Spinal cord (tissue), 10 donors: ENCODE data around the gene USP47. TPM values are rescaled to one million over a fixed set of nuclear protein-coding genes. Genes with fewer than 3 reads are reported as not detected.
A peak's percentile ranks its signal among the peaks of the same experiment; 100 is the strongest.

Source experiments
- DNase-seq, 6 donors: peaks; one replicate each; pipeline versions ENCODE4 v3.0.0 to v3.0.0-alpha.2; 2013 to 2015; ENCODE audit warnings: low spot score in 6 of 6, low read depth in 4 of 6
- H3K27ac ChIP-seq: one replicate; pipeline ENCODE4 v1.5.1; 2013; ENCODE audit warnings: low read depth, low read length, control low read depth
- H3K27me3 ChIP-seq: one replicate; pipeline ENCODE4 v1.6.1; 2013; ENCODE audit warnings: low read length; ENCODE audit not compliant: control insufficient read depth, insufficient read depth
- H3K36me3 ChIP-seq: one replicate; pipeline ENCODE4 v1.6.1; 2013; ENCODE audit warnings: low read length; ENCODE audit not compliant: control insufficient read depth, insufficient read depth
- H3K4me1 ChIP-seq: one replicate; pipeline ENCODE4 v1.6.1; 2013; ENCODE audit warnings: low read length; ENCODE audit not compliant: control insufficient read depth, insufficient read depth
- H3K4me3 ChIP-seq: one replicate; pipeline ENCODE4 v1.5.1; 2013; ENCODE audit warnings: low read depth, low read length, control low read depth
- H3K9me3 ChIP-seq: one replicate; pipeline ENCODE4 v1.6.1; 2013; ENCODE audit warnings: low read length; ENCODE audit not compliant: control insufficient read depth, insufficient read depth
- WGBS: methylation state at CpG from one replicate; pipeline ENCODE4 v1.1.5; 2013; ENCODE audit warnings: missing lambda C conversion rate; ENCODE audit not compliant: insufficient coverage; 5-methylcytosine and 5-hydroxymethylcytosine counted together
- polyA plus RNA-seq, 2 donors: library from polyadenylated mRNA; unstranded; fragments of 120-200 nt; gene quantifications; one replicate each; pipeline ENCODE4 v1.2.1, GENCODE V29; 2013; ENCODE audit not compliant: insufficient read length in 2 of 2
- total RNA-seq, 2 donors: library from RNA; depleted of rRNA in 1 of 2; stranded (reverse); fragments of 120-200 nt in 1 of 2; fragments of >200 nt in 1 of 2; gene quantifications; one replicate each; pipeline versions ENCODE4 v1.2.3 to v1.2.4, GENCODE V29; 2013 to 2014
- donor health status: healthy.

USP47 gene
- total and polyA plus RNA-seq, 4 donors, result 74.2 to 119 (median 90.2) TPM

DNA sequence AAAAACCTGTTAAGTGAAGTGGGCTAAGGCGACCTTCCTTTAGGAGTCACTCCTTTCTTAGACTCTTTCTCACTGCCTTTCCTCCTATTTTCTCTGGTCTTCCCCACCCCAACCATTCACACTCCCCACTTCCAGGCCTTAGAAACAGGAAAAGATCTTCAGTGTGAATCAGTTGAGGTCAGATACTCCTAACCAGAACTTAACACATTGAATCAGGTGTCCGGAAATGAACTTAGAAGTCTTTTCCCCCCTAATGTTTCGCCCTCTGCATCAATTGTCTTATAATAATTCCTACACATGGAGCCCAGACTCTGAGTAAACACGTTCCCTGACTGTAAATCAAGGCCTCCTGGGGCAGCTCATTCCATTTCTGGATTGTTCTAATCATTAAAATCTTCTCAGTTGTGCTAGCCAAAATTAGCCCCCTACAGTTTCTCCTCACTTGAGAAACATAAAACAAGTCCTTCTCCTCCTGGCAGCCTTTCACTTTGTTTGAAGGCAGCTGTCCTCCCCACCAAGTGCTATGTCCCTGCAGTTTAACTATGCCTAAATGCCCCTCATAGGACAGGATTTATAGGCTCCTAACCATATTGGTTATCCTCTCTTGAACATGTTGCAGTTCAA, 32.7 kb upstream of the USP47 start:
- no peaks in the 10 kb centered on the region for H3K27me3 ChIP-seq
- H3K9me3 ChIP-seq, result no peaks in the 10 kb centered on the region
- peak in 3 of 6 donors; percentile 22 to 87 (median 38) for DNase-seq
- no peak overlapping the region for H3K4me3 ChIP-seq
- 60% methylated on average over 4 of the region's 4 CpGs for WGBS
- no peaks in the 10 kb centered on the region for H3K4me1 ChIP-seq
- no peak overlapping the region for H3K27ac ChIP-seq
- no peaks in the 10 kb centered on the region for H3K36me3 ChIP-seq

DNA sequence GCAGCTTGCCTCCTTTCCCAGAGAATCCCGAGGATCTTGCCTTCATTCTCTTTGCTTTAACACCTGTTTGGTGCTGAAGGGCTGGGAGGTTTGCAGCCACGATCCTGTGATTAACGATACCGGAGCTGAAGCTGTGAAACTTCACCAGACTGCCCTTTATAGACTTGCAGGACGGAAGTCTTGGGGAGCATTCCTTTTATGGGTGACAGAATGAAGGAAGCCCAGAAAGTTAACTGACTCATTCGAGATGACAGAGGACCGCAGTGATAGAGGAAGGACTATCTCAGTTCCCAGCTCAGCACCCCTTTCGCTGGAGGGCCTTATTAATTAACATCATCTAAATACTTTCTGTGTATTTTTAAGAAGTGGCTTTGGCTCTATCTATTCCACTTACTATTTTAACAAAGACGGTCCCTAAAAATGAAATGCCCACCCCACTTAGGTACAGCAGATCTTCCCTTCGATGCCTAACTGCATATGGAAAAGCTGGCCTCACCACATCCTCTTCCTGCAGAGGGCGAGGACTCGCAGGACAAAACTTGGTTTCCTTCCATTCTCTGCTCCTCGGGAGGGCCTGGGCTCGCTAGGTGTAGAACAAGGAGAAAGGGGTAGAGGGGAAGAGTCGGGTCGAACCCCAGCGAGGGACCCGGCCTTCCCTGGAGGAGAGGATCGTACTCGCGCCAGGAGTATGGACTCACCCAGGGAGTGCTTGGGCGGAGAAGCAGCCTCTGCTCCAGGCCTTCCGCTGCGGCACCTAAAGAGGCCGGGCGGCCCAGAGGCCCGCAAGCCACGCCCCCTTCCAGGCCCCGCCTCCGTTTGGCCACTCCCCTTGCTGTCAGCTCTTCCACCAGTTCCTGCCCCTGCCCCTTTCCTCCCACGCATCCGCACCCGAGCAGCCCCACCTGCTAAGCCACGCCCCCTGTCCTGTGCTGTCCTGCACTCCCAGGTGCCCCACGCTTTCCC, 30.7 kb upstream of the USP47 start:
- Histone ChIP-seq H3K4me1 (no peaks in the 10 kb centered on the region), H3K9me3 (no peaks in the 10 kb centered on the region), H3K27me3 (no peaks in the 10 kb centered on the region), H3K36me3 (no peaks in the 10 kb centered on the region), H3K27ac (no peak overlapping the region), H3K4me3 (no peak overlapping the region)
- DNase-seq, result no peak
- whole genome bisulfite sequencing, result 95% methylated on average over 27 of the region's 35 CpGs

DNA sequence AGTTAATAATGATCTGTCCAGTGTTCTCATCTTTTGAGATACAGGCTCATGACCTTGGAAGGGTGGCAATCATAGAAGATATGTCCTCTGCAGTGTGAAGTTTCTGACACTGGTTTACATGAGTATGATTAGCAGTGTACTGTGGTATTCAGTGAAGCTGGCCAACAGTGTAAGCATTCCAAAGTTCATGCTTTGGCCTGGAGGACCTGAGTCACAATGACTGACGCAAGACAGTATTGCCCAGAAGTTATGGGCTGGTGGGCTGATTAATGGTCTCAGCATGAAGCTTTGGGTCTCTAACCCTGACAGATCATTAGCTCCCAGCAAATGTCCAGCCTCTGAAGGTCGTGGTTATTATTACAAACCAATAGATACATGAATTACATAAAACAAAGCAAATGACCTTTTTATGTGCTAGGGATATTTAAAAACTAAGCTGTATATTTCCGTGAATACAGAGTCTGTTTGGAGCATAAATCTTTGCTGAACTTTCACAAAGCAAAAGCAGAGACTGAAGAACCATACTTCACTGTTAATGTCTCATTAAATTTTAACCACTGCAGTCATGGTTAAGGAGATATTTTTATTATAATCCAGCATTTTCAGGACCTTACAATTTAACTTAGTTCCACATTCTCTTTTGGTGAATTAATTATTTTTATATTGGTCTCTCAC, 28.3 kb upstream of the USP47 start:
- Histone ChIP-seq H3K9me3 (no peaks in the 10 kb centered on the region), H3K4me3 (no peak overlapping the region), H3K4me1 (no peaks in the 10 kb centered on the region), H3K36me3 (no peaks in the 10 kb centered on the region), H3K27me3 (no peaks in the 10 kb centered on the region), H3K27ac (no peak overlapping the region)
- no peak for DNase-seq
- 86% methylated on average over 1 of the region's 3 CpGs for WGBS

DNA sequence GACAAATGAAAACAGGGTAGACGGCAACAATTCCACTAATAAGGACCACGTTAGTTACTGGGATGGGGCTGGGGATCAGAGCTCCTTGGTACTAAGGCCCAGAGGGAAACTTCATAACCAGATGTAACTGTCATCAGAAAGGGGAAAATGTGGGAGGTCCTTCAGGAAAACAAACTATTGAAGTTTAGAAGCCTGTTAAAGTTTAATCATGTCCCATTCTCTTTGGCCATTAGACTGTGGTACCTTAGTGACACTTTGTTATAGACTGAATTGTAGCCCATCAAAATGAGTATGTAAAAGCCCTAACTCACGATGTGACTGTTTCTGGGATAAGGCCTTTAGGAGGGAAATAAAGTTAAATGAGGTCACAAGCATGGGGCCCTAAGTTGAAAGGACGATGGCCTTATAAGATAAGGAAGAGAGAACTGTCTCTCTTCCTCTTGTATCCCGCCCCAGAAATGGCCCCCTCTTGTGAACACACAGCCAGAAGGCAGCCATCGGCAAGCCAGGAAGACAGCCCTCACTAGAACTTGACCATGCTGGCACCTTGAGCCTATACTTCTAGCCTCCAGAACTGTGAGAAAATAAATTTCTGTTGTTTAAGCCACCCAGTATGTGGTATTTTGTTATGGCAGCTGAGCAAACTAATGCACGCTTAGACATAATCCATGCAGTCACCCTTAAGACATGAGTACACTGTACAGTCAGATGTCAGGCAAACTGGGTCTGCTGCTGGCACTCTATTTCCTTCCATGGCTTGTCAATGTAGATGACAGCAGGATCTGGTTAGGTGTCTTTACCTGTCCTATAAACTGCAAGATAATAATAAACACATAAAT, 26.9 kb upstream of the USP47 start:
- DNase-seq, result no peak
- Histone ChIP-seq H3K27ac (no peak overlapping the region), H3K9me3 (no peaks in the 10 kb centered on the region), H3K4me3 (no peak overlapping the region), H3K27me3 (no peaks in the 10 kb centered on the region), H3K4me1 (no peaks in the 10 kb centered on the region), H3K36me3 (no peaks in the 10 kb centered on the region)
- WGBS, result 90% methylated on average over 5 of the region's 7 CpGs

DNA sequence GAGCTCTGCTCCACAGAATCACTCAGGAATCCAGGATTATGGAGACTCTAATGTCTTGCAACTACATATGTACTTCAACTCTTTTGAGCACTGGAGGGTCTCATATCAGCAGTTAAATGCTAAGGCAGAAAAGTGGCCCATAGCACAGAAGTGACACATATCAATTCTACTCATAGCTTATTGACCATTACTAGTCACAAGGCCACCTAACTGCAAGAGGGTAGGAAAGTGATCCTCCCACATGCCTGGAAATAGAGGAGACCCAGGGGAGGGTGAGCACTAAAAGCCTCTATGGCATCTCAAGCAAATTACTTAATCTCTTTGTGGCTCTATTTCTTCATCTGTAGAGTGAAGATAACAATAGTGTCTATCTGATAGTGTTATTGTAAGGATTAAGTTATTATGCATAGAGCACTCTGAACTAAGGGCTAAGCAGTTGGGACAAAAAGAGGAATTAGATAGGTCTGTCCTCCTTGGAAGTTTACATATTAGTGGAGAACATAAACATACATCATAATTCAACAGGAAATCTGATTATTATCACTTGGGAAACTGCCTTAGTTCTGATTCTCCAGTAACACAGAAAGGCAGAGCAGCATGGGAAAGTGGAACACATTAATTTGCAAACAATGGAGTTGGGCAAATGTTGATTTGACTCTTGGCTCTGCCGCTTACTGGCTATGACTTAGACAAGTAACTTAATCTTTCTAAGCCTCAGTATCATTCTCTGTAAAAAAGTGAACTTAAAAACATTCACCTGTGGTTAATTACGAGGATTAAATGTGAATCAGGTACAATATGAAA, 25.1 kb upstream of the USP47 start:
- Histone ChIP-seq H3K4me1 (no peaks in the 10 kb centered on the region), H3K27ac (no peak overlapping the region), H3K36me3 (no peaks in the 10 kb centered on the region), H3K4me3 (no peak overlapping the region), H3K9me3 (no peaks in the 10 kb centered on the region), H3K27me3 (no peaks in the 10 kb centered on the region)
- no peak for DNase-seq
- no CpG with 5 or more reads among the region's 2 CpGs for WGBS

DNA sequence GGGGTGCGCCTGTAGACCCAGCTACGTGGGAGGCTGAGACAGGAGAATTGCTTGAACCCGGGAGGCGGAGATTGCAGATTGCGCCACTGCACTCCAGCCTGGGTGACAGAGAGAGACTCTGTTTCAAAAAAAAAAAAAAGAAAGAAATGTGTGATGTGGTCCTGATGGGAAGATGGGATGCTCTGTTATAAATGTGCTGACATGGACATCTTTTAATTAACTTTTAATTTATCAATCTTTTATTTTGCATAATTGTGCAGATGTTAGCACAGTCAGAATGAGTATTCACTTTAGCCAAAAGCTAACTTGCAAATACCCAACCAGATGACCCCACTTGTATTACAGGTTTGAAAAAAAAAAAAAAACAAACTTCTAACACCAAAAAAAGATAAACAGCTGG, 23.8 kb upstream of the USP47 start:
- DNase-seq, result no peak
- H3K4me1 ChIP-seq, result no peaks in the 10 kb centered on the region
- 98% methylated on average over 5 of the region's 5 CpGs for WGBS
- H3K27me3 ChIP-seq, result no peaks in the 10 kb centered on the region
- no peaks in the 10 kb centered on the region for H3K9me3 ChIP-seq
- H3K27ac ChIP-seq, result no peak overlapping the region
- no peaks in the 10 kb centered on the region for H3K36me3 ChIP-seq
- H3K4me3 ChIP-seq, result no peak overlapping the region

DNA sequence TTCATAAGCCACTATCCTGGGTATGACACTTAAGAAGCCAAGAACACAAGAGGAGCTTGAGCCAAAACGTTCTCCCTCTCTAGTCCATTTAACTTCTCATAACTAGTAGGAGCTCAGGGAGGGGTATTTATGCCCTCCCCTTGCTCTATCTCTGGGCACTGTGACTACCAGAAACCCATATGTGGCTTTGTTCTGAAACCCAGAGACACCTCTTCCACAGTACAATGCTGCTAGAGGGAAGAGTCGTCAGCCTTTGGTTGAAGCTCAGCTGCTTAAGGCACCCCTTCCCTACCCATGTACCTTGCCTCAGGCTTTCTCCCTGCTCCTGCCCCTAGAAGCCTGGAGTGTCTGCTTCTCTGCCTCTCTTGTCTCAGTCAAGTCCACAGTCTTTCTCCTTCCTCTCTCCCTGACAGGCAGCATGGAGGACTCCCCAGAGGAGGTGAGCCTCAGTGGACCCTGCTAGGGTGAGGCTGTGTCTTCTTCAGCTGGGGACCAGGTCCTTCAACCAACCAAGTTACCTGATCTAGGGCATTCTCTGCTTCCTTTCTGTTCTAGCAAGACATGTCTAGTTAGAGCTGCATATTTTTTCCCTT, 23.1 kb upstream of the USP47 start:
- no peaks in the 10 kb centered on the region for H3K36me3 ChIP-seq
- H3K4me3 ChIP-seq, result no peak overlapping the region
- WGBS, result 67% methylated on average over 1 of the region's 2 CpGs
- H3K27me3 ChIP-seq, result no peaks in the 10 kb centered on the region
- DNase-seq, result no peak
- H3K27ac ChIP-seq, result no peak overlapping the region
- no peaks in the 10 kb centered on the region for H3K4me1 ChIP-seq
- no peaks in the 10 kb centered on the region for H3K9me3 ChIP-seq

DNA sequence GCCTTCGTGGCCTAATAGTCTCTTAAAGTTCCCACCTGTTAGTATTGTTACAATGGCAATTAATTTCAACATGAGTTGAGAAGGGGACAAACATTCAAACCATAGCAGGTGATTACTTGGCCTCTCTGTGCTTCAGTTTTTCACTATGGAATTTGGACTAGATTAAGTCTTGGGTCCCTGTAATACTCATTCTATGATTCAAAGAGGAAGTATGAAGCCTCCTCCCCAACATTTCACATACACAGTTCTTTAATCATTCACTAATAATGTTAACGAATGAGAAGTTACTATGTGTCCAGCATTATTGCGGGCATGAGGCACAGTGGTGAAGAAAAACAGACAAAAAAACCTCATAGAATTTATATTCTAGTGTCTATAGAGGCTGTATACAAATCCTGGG, 19.9 kb upstream of the USP47 start:
- no peak for DNase-seq
- Histone ChIP-seq H3K27me3 (no peaks in the 10 kb centered on the region), H3K4me1 (no peaks in the 10 kb centered on the region), H3K9me3 (no peaks in the 10 kb centered on the region), H3K36me3 (no peaks in the 10 kb centered on the region), H3K27ac (no peak overlapping the region), H3K4me3 (no peak overlapping the region)
- WGBS, result no CpG with 5 or more reads among the region's 3 CpGs
